Lower leg skin (tissue), 4 donors: ENCODE measurements around the gene LCK. TPM values are rescaled to one million over a fixed set of nuclear protein-coding genes. Genes with fewer than 3 reads are reported as not detected.

ENCODE experiments used
- DNase-seq, 2 donors: peaks; one replicate each; pipeline ENCODE4 v3.0.0-alpha.2; 2019; ENCODE audit warnings: low spot score in 2 of 2
- H3K4me3 ChIP-seq: fragments of 200-600 bp; sonication (generic); 2 replicates; pipeline ENCODE4 v1.5.1; 2017; ENCODE audit warnings: mild to moderate bottlenecking, low read depth; ENCODE audit not compliant: poor library complexity, severe bottlenecking
- POLR2A ChIP-seq, 2 donors: fragments of 450-650 bp; IDR thresholded peaks; one replicate each; pipeline ENCODE4 v1.6.1; 2016 to 2017; ENCODE audit warnings: antibody characterized with exemption in 2 of 2, mild to moderate bottlenecking in 1 of 2, moderate library complexity in 1 of 2
- WGBS, 2 donors: methylation state at CpG; one replicate each; pipeline ENCODE4 v1.1.5; 2018; 5-methylcytosine and 5-hydroxymethylcytosine counted together
- intact Hi-C: fragments of 100-400 bp; cut with DNase I; formaldehyde crosslinking; loops from one replicate; pipeline ENCODE4 v1.15.0; 2023; ENCODE audit warnings: low total_unique reads
- total RNA-seq, 4 donors: library from RNA; depleted of rRNA; stranded (reverse); fragments of >200 nt; gene quantifications; one replicate each; pipeline ENCODE4 v1.1.0, GENCODE V29; 2016
- TF ChIP-seq, protein P1 (sequence below), 3 donors: fragments of 450-650 bp; IDR thresholded peaks; one replicate each; pipeline ENCODE4 v1.5.1; 2016; ENCODE audit warnings: antibody characterized with exemption in 3 of 3, mild to moderate bottlenecking in 3 of 3, moderate library complexity in 2 of 3

LCK gene
- total RNA-seq, 4 donors from 2014 or later = 0.25 to 3.0 (median 2.0) TPM

DNA sequence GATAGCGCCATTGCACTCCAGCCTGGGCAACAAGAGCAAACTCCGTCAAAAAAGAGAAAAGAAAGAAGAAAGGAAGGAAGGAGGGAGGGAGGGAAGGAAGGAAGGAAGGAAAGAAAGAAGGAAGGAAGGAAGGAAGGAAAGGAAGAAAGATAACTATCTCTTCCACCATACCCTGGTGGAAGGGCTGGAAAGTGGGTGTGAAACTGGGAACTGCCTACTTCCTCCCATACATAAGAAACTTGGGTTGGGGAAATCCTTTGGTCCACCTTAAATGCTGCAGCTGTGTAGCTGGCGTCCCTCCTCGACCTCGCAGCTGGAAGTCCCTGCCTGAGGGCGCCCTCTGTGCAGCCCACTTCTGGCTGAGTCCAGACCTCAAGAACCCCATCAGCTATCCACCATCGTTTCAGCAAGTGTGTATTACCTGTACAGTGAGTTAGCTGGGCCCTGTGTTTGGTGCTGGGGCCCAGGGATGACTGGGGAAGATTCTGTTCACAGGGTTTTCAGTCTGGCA, 8.7 kb upstream of the LCK start:
- DNase-seq = no peak
- H3K4me3 ChIP-seq = no peak overlapping the region
- 29% methylated on average over 7 of the region's 7 CpGs for WGBS, 2 donors
- intact Hi-C loops = no loop called here
- TF ChIP-seq POLR2A (IDR thresholded peaks at IDR 0.05) = no peak
- TF ChIP-seq, protein P1, sequence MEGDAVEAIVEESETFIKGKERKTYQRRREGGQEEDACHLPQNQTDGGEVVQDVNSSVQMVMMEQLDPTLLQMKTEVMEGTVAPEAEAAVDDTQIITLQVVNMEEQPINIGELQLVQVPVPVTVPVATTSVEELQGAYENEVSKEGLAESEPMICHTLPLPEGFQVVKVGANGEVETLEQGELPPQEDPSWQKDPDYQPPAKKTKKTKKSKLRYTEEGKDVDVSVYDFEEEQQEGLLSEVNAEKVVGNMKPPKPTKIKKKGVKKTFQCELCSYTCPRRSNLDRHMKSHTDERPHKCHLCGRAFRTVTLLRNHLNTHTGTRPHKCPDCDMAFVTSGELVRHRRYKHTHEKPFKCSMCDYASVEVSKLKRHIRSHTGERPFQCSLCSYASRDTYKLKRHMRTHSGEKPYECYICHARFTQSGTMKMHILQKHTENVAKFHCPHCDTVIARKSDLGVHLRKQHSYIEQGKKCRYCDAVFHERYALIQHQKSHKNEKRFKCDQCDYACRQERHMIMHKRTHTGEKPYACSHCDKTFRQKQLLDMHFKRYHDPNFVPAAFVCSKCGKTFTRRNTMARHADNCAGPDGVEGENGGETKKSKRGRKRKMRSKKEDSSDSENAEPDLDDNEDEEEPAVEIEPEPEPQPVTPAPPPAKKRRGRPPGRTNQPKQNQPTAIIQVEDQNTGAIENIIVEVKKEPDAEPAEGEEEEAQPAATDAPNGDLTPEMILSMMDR (IDR thresholded peaks at IDR 0.05) = no peak

DNA sequence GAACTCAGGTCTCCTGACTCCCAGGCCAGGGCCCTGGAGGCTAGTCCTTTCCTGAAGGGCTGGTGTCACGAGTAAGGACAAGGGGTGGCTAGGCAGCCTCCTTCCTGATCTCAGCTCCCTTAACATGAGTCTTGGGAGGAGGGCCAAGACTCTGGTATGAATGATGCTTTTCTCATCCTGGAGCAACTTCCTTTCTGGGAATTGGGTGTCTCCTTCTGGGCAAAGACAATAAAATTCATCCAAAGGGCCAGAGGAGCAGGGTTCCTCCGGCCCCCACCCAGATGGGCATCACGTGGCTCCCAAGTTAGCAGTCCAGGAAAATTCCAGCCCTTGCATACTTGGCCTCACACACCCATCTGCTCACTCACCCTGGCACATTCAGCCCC, 4.2 kb upstream of the LCK start, which contains the start of gene FAM167B:
TSS of gene FAM167B (plus strand) at position 335 of the 386 bp plus-strand sequence. CDS start 200 bp downstream, outside the sequence.
- TF ChIP-seq, protein P1 (IDR thresholded peaks at IDR 0.05) = no peak
- no peak for TF ChIP-seq POLR2A (IDR thresholded peaks at IDR 0.05)
- WGBS, 2 donors = 32 to 39% methylated on average over 3 of the region's 3 CpGs
- peak in 1 of 2 donors; percentile 51 for DNase-seq
- intact Hi-C loops = no loop called here
- no peak within 1 kb of the TSS for H3K4me3 ChIP-seq

DNA sequence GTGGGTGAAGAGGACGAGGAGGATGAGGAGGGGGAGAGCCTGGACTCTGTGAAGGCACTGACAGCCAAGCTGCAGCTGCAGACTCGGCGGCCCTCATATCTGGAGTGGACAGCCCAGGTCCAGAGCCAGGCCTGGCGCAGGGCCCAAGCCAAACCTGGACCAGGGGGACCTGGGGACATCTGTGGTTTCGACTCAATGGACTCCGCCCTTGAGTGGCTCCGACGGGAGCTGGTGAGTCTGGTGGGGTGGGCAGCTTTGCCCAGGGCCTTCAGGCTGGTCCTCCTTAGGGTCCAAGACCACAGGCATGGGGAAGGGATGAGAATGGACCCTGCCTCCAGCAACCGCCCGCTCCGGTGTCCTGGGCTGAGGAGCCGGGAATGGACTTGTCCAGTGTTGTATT, 3.6 kb upstream of the LCK start:
- H3K4me3 ChIP-seq = no peak overlapping the region
- WGBS, 2 donors = 81 to 85% methylated on average over 12 of the region's 12 CpGs
- intact Hi-C loops = no loop called here
- TF ChIP-seq, protein P1 (IDR thresholded peaks at IDR 0.05) = no peak
- no peak for TF ChIP-seq POLR2A (IDR thresholded peaks at IDR 0.05)
- DNase-seq = no peak

DNA sequence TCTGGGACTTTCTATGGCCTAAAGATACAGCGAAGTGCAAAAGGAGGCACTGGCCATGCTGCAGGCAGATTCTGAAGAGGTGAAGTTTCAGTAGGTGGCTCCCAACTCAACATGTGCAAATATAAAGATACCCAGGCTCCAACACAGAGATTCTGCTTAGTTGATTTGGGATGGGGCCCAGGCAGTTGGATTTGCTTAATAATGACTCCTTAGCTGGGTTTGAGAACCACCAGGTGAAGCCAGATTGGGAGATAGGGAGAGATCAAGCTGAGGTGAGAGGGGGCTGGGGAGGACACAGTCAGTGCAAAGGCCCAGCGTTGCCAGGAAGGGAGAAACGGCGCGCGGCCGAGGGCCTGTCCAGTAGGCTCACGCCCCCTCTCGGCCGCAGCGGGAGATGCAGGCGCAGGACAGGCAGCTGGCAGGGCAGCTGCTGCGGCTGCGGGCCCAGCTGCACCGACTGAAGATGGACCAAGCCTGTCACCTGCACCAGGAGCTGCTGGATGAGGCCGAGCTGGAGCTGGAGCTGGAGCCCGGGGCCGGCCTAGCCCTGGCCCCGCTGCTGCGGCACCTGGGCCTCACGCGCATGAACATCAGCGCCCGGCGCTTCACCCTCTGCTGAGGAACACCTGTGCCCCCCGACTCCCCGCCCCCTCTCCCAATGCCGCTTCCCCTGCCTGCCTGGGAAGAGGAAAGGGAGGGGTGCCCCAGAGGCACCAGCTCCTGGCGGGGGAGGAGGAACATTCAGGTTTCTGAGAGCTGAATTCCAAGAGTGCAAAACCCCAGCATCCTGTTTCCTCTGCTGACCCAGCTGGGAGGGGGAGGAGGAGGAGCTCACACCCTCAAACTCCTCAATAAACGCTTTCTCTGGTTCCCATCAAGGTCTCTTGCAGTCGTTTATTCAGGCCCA, 2.8 kb upstream of the LCK start:
- WGBS, 2 donors = 11 to 13% methylated on average over 14 to 28 of the region's 31 CpGs
- DNase-seq = peak; percentile 69 to 95
- no peak overlapping the region for H3K4me3 ChIP-seq
- intact Hi-C loops = no loop called here
- TF ChIP-seq POLR2A (IDR thresholded peaks at IDR 0.05) = no peak
- TF ChIP-seq, protein P1 (IDR thresholded peaks at IDR 0.05) = peak in 1 of 3 donors; percentile 62

DNA sequence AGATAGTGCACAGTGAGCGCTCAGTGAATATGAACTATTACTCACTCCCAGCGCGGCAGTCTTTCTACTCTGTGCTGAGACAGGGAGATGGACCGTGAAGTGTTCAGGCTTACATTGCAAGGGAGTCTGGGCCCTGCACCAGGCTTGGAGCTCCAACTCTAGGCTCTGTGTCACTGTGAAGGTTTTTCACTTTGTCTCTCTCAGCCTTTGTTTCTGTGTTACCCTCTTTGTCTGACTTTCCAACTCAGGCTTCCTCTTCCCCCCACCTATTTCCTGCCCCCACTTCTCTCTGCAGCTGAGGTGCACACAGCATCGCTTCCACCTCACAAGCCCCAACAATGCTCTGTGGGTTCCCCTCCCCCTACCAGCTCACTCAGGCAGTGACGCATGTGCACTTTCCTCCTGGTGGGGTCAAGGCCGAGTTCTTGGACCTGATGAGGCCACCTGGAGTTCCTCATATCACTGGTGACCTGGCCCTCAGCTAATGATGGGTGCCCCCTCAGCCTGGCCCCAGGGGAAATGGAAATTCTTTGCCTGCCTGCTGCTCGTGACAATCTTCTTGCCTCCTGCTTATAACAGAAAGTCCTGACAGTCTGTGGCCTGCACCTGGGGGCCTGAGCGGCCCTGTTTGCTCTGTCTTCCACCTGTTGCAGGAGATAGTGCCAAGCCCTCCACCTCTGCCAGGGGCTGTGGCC, 1.1 kb upstream of the LCK start:
- TF ChIP-seq, protein P1 (IDR thresholded peaks at IDR 0.05) = no peak
- TF ChIP-seq POLR2A (IDR thresholded peaks at IDR 0.05) = no peak
- intact Hi-C loops = no loop called here
- H3K4me3 ChIP-seq = no peak overlapping the region
- 67 to 75% methylated on average over 8 to 9 of the region's 9 CpGs for WGBS, 2 donors
- peak in 1 of 2 donors; percentile 40 for DNase-seq
